GM18867 (cell line): Measurements from ENCODE around the gene PARD3.

Experiments used
- ATAC-seq: cut with Tn5 transposase; IDR thresholded peaks from one replicate; pipeline ENCODE4 v1.9.1; 2021; ENCODE audit warnings: mild to moderate bottlenecking, moderate library complexity; ENCODE audit not compliant: unreplicated experiment

Gene PARD3

DNA sequence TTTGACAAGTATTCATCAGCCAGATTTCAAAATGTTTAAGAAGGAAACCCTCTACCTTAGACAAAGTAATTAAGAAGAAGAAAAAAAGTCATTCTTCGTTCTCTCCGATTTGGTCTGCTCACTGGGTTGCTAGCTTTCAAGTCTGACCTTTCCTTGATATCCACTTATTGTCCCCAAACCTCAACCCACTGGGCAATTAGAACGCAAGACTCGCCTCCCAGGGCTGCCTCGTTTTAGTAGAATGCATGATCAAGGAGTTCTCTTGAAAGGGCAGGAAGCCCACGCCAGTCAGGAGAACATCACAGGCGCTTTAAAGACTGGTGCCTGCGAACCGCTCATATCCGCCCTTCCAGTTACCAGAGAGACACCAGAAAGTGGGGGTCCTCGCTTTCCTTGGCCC is 637.7 kb downstream of the PARD3 start:
- no peak for ATAC-seq

DNA sequence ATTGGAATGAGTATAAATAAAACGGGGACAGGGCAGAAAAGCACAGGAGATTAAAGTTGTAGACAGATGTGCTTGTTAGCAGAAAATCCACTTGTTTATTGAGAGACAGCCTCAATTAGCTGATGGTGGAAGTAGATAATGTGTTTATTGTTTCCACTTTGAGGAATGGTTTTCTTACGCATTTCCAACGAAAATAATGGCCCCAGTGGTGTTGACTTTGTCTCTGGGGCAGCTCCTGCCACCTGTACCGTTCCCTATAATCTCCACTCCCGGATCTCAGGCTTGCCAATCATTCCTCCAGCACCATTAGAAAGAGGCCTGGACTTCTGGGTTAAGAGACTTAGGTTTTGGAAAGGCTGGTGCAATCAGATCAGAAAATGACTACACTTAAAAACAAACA is 638.7 kb downstream of the PARD3 start:
- no peak for ATAC-seq

DNA sequence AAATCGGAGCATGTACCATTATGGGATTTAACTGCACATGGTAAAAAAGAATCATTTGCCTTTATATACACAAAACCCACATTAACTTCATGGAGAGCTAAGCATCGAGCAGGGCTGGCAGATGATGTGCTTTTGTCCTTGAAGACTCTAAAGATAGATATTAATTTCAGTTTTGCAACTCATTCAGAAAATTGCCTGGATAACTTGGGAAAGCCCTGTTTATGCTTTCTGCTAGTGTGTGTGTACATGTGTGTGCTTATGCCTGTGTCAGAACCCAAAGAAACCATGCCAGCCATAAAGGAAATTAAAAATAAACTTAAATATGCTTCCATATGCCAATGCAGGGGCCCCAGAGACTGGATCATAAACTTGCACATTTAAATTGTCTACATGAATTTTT is 640.0 kb downstream of the PARD3 start:
- ATAC-seq, result no peak

DNA sequence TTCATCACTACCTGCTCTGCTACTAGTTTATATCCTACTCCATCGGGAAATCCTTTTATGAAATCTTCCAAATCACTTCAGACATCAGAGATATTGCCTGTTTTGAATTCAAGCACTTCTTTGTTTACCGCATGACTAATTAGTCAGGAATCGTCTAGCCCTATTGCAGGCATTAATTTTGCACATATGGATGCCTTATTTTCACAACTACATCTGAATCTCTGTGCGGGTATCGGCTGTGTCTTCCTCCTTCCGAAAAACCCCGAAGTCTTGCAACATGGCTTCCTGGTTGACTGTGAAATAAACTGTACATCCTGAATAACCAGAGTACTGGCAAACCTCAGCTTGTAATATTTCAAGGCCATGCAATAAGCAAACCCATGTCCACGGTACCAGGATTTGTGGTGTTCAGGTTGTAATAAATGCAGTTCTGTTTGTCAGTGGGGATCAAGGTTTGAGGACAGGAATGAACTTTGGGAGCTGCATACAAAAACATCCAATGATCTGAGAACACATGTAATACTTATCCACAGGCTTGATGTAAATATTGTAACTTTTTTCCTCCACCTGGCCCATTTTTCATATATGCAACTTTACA is 642.1 kb downstream of the PARD3 start:
- no peak for ATAC-seq

DNA sequence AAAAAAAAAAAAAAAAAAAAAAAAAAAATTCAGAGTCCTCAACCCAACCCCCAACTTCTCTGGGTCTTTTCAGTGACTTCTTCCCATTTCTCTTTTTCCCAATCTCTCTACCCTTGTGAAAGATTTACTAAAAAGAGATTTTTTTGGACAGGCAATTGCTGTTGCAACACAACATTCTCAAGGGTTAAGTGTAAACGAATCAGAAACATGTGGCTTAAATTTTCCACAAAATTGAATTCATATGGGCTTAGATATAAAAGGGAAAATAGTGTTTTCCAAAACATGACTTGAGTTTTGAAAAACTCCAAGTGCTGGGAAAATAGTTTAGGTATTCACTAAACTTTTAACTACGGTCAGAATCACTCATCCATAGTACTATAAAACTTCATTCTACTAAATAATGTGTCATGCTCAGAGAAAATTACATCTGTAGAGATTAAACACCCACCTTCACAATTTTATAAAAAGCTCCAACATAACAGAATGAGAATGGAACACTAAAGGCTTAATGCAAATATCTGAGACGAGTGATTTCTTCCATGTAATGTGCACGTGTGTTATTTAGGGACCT is 643.1 kb downstream of the PARD3 start:
- ATAC-seq, result no peak

DNA sequence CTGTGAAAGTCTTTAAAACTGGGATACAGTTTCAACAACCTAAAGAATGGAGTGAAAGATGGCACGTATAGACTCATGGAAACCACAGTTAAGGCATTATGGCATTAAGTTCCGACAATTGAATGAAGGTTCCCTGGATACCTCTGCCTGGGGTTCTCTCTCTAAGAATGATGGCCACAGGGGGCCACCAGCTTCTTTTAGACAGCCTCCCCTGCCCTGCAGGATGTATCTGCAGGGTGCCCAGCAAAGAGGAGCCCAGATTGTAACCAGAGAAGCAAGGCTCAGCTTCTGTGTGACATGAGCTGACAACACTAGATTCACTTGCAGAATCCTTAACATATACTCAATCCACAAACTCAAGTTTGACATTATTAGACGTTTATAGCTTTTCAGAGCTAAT is 645.4 kb downstream of the PARD3 start:
- no peak for ATAC-seq

DNA sequence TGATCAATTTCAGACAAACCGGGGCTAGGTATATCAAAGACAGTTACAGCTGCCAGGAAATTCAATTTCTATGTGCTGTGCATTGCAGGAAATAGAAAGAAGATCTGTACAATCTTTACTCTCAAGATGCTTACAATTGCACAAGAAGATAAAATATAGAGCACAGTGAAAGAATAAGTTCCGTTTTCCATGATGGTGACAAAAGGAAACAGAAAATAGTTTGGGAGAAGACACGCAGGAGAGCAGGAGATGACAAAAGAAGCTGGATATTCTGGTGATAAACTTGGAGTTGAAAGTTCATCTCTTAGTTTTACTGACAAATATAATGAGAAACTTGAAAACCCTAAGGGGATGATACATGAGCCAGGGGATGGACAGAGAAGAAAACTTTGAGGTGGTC is 646.0 kb downstream of the PARD3 start:
- ATAC-seq, result no peak

DNA sequence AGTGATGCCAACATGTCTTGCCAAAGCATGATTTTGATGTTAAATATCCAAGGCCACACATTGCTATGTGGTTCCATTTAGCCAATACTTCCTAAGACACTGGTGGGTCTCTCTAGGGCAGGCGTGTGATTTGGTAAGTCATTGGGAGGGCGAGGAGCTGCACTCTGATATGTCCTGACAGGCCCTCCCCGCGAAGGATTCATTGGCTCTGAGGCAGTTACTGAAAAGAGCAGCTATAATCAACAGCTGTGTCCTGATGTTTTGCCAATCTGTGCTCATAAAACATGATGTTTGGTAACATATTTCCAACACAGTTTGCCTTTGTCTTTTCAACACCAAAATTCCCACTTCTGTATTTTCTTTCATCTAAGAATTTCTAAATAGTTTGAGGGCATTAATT is 646.7 kb downstream of the PARD3 start:
- ATAC-seq, result no peak

DNA sequence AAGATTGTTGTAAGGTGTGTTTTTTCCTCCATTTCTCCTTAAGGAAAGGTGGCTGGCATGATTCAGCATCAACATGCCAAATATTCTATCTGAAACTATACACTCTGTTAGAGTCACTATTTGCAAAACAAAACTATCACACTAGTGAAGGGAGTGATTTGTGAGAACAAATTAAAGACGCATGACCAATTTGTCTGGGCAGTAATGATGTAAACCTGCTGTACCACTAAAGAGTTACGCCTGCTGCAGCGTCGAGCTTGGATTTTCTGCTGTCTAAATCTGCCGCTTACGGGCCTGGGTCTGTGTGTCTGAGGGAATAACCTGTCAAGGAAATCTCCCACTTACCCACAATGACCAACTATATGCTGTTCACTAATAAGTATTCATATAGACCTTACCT is 648.3 kb downstream of the PARD3 start:
- no peak for ATAC-seq

DNA sequence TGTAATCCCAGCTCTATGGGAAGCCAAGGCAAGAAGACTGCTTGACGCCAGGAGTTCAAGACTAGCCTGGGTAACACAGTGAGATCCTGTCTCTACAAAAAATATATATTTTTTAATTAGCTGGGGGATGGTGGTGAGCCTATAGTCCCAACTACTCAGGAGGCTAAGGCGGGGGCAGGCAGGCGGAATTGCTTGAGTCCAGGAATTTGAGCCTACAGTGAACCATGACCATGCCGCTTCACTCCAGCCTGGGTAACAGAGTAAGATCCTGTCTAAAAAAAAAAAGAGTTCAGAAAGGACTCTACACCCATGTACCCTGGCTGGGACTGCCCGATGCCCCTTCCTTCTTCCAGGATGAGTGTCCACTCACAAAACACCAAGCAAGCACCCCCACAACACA is 648.7 kb downstream of the PARD3 start:
- ATAC-seq, result no peak

DNA sequence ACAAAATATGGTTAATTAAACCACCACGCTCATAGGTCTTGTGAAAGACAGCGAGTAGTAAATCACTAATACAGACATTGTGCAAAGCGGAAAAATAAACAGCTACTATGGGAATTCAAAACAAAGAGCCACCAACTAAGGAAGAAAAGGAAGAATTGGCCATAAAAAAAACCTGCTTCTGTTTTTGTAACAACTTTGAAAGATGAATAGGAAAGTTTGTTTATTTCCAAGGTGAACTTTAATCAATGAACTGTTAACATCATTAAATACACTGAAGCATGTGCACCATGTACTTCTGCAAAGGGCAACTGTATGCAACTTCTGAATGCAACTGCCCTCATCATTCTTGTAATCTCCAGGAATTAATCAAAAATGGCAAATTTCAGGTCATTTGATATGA is 651.1 kb downstream of the PARD3 start:
- ATAC-seq, result no peak

DNA sequence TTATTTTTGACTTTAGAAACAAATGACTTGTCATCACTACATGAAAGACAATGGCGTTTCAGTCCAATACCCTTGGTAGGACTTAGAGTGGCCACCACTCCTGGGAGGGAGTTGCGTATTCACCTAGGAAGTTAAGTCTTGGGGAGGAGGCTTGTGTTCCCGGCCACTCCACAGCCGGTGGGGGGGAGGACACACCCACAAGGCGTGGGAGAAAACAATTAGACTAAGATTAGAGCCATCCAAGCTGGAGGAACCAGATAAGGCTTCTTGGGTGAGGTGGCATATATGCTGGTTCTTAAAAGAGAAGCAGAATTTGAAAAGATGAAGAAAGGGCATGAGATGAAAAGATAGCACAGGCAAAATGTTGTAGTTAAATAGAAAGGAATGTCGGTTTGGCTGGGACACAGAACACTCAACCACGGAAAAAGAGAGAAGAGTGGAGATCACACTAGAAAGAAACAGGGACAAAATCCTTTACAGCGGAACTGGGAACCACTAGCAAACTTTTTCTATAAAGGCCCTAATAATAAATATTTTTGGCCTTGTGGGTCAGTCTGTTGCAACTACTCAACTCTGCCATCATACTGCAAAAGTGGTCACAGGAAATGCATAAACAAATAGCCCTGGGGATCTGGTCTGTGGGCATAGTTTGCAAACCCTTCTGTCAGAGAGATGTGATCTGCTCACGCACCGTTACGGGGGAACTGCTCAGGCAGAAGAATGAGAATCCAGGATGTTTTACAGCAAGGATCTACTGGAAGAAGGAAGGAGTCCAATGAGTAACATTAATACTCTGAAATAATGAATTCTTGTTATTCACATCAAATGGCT is 651.8 kb downstream of the PARD3 start:
- no peak for ATAC-seq

DNA sequence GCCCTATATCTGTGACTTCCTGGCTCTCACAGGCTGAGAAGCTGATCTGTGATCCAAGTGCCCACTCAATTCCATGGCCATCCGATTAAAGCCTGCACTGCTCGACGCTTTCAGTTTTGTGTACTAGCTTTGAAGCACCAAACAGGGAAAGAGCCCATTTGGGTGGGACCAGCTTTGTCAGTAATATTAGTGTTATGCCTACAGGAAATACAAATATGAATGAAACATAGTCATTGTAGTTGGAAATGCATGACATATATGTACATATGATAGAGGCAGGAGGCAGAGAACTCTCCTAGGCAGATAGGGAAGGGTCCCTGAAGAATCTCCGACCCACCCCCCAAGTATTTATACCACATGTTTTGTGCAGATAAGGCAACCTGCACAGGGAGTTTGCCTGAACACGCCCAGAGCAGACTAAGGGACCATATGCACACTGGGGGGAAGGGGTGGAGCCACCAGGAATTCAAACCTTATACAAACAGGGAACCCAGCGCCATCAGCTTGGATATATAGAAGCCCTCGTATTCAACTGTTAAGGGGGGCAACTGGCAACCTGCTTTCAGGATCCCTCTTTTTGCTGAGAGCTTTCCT is 653.2 kb downstream of the PARD3 start:
- ATAC-seq, result no peak

DNA sequence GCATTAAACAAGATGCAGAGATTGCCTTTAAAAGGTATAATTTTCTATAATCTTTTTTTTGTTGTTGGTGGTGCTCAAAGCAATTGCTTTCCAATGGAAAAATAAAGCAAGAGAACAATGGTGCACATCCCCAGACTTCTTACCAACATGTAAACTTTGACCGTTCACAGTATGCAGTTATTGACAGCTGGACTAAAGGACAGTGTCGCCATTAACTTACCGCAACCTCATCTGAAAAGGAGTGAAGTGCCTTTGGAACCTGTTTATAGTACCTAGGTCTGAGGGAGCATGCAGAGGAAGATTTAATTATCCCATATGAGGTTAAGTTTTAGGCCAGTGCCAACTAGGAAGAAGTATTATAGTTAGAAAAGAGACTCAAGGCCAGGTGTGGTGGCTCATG is 654.5 kb downstream of the PARD3 start:
- ATAC-seq, result no peak

DNA sequence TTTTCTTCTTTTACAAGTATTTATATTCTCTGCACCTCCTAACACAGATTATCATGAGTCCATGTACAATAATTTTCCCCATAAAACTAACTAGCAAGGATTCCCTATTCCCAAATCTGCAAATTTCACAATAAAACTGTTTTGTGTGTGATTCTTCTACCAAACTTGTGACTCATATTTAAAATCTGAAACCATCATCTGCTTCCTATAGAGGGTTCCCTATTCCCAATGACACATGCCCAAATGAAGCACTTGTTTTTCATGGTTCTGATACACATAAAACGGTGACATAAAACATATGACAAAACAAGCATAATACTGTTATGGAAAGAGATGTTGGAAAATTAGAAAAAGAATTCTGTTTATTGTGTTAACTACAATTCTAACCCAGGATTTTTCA is 657.6 kb downstream of the PARD3 start:
- no peak for ATAC-seq

DNA sequence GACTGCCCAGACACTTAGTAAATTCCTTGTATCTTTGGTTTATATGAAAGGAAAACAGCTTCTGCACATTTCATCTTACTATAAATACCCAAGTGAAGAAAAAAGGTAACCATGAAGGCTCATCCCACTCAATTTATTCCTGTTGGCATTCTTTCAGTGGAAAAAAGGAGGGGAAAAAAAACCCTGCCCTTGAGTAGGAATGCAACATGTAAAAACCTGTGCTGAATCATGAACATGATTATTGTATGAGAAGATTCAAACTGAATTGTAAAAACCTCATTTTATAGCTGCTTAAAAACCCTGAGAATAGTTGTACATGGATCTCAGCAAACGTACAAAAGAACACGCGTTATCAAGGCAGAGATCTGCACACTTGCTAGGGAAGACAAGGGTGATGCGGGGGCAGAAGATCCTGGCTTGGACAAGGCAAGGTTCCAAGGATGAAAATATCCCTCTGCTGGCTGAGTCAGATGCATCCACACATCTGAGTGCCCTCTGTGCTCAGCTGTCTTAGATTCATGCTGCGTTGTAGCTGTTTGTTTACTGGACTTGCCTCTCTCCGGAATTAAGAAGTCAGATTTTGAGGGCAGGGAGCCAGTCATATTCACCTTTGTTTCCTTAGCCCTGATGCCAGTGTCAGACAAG is 658.2 kb downstream of the PARD3 start:
- ATAC-seq, result no peak

DNA sequence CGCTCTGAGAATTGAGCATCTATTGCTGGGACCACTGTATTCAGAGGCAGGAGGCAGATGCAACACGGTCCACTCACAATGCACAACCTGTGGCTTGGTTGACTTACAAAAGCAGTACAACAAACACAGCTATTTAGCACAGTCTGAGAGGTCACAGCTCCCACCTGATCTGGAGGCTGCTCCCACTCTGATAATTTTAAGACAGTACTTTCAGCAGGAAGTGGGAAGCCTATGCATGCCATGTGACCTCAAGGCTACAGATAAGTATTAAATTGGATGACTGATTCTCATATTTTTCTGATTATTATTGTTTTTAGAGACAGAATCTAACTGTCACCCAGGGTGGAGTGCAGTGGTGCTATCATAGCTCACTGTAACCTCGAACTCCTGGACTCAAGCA is 659.3 kb downstream of the PARD3 start:
- ATAC-seq, result no peak

DNA sequence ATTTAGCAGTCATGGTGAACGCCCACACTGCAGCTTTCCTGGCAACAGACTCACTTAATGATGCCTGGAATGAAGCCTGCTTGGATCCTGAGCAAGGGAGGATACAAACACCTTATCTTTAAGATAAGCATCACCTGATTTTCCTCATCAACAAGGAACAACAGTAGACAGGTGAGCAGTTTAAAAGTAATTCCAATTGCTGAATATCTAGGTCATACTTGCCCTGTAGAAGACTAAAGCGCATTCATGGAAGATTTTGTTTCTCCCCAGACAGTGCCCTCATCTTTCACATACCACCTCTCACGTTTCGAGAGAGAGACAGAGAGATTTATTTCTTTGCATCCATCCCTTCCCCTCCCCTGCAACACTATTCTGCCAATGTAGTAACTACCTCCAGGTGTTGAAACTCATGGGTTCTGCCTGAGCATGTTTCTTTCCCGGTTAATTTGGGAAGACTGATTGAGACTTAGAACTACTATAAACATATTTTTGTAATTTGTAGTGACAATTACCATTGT is 660.7 kb downstream of the PARD3 start:
- ATAC-seq, result no peak

DNA sequence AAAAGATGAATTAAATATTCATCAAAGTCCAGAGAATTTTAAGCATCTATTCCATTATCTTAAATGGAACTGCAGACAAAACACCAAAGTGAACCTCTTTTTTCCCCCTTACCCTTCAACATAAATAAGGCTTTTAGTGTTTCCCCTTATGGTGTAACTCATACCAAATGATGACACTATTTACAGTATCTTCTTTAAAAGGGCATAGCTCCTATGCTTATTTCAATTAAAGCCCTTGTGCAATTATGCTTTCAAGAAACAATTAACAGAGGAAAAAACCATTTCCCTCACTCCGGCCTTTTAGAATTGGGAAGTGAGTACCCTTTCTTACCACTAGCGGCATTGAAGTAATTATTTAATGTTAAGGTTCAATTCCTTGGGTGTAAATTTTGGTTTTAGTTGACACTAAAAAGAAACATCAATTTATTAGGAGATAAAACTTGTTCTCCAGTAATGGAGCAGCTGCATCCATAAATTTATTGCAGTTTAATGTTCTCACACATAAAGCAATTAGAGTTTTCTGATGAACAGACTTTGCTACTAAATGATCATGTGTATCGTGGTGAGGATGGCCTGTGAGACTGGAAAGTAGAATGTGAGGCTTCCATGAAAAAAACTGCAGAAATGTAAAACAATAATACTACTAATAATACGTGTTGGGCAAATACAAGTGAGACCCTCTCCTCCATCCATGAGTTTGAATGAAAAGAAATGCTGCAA is 661.3 kb downstream of the PARD3 start:
- no peak for ATAC-seq

DNA sequence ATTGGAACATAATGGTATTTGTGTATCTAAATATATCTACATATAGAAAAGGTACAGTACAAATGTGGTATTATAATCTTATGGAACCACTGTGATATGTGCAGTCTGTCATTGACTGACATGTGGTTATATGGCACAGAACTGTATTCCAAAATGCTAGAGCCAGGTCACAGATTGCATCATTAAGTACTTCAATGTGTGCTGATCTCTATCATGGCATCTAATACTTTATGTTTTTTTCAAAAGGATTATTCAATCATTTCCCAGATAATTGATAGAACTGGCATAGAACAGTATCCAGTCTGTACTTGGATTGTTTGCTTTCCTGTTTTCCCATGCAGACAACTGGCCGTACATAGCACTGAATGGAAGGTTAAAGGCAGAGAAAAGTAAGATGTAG is 662.7 kb downstream of the PARD3 start:
- no peak for ATAC-seq

DNA sequence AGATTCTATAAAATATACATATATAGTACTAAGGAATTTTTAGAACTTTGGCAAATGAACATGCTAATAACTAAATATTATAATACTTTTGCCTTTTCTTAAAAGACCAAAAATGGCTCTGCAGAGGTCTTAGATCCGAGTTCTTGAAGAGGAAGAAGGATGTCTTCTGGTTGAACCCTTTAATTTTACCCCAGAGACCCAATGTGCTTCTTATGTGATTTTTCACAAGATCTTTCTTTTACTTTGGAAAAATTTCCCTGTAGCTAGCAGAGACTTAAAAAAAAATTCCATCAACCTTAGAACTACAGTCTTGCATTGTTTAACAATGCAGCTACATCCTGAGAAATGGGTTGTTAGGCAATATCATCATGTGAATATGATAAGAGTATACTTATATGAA is 663.2 kb downstream of the PARD3 start:
- no peak for ATAC-seq
